A549 (cell line): Measurements from ENCODE around the gene SSH2. TPM values are rescaled to one million over a fixed set of nuclear protein-coding genes. Genes with fewer than 3 reads are reported as not detected.
A peak's percentile ranks its signal among the peaks of the same experiment; 100 is the strongest.
"Not testable (repeated sequence)": the region's sequence is repeated elsewhere in the genome, so short reads cannot be mapped to it uniquely, and the experiment has no call there.

ENCODE experiments used
- ATAC-seq, 2 experiments: fragments of 200-7000 bp in 1 of 2; fragments of >200 bp in 1 of 2; cut with Nextera tagmentation in 1 of 2; cut with Tn5 transposase in 1 of 2; 3 replicates each; pipeline versions ENCODE4 v1.8.0 to v1.9.1; 2018 to 2020; ENCODE audit warnings: mild to moderate bottlenecking in 1 of 2, moderate library complexity in 1 of 2
- CTCF ChIA-PET: fragments of 300-600 bp; sonication (Branson Sonifier 250); formaldehyde crosslinking; extraction: SDS; loops from one replicate; lab custom pipeline; 2021; ENCODE audit warnings: antibody characterized with exemption, inconsistent platforms; lab: Yijun Ruan, JAX
- POLR2A ChIA-PET: fragments of 350-600 bp; formaldehyde crosslinking; extraction: SDS; loops from one replicate; lab custom pipeline; 2021; ENCODE audit warnings: antibody characterized with exemption, inconsistent platforms; lab: Yijun Ruan, JAX
- DNase-seq, 2 experiments: peaks; one replicate each; pipeline versions ENCODE4 v3.0.0 to v3.0.0-alpha.2; 2011 to 2016; ENCODE audit warnings: low read depth in 1 of 2, low spot score in 1 of 2
- FAIRE-seq: peaks from 2 replicates; lab custom pipeline; 2011; peaks lifted over from hg19 to GRCh38; lab: Jason Lieb, UNC
- H3K27ac ChIP-seq, 2 experiments: fragments of >200 bp; sonication (Bioruptor Twin); formaldehyde crosslinking; 3 replicates each; pipeline ENCODE4 v1.5.1; 2016 to 2017
- H3K4me1 ChIP-seq: fragments of >200 bp; sonication (Bioruptor Twin); formaldehyde crosslinking; 3 replicates; pipeline ENCODE4 v1.6.1; 2016
- H3K4me2 ChIP-seq: fragments of >200 bp; sonication (Bioruptor Twin); formaldehyde crosslinking; 3 replicates; pipeline ENCODE4 v1.6.1; 2016
- H3K4me3 ChIP-seq: fragments of >200 bp; sonication (Bioruptor Twin); formaldehyde crosslinking; 3 replicates; pipeline ENCODE4 v1.5.1; 2016
- H3K9me3 ChIP-seq: fragments of >200 bp; sonication (Bioruptor Twin); formaldehyde crosslinking; 3 replicates; pipeline ENCODE4 v1.6.1; 2016
- BHLHE40 ChIP-seq: IDR thresholded peaks from 2 replicates; pipeline ENCODE4 v1.6.1; 2012; ENCODE audit warnings: low read depth, low read length, inconsistent platforms
- E2F6 ChIP-seq: IDR thresholded peaks from 2 replicates; pipeline ENCODE4 v1.6.1; 2012; ENCODE audit warnings: low read depth, borderline replicate concordance
- FOSB ChIP-seq: fragments of 250-450 bp; sonication (Bioruptor Pico); IDR thresholded peaks from 2 replicates; pipeline ENCODE4 v1.5.0; 2020; ENCODE audit warnings: mild to moderate bottlenecking, moderate library complexity
- HES2 ChIP-seq: fragments of >200 bp; sonication (Bioruptor Twin); formaldehyde crosslinking; IDR thresholded peaks from 2 replicates; pipeline ENCODE4 v1.6.1; 2016
- JUNB ChIP-seq: fragments of >200 bp; sonication (Bioruptor Twin); formaldehyde crosslinking; IDR thresholded peaks from 2 replicates; pipeline ENCODE4 v1.6.1; 2016
- KDM5A ChIP-seq: fragments of 200-600 bp; sonication (generic); IDR thresholded peaks from 2 replicates; pipeline ENCODE4 v1.6.1; 2016; ENCODE audit warnings: antibody characterized with exemption, mild to moderate bottlenecking
- MAFK ChIP-seq: fragments of 450-650 bp; IDR thresholded peaks from 2 replicates; pipeline ENCODE4 v1.6.1; 2014; ENCODE audit not compliant: partially characterized antibody
- POLR2AphosphoS2 ChIP-seq: conservative IDR thresholded peaks from 2 replicates; pipeline ENCODE4 v1.6.1; 2012; ENCODE audit warnings: low read length, improper control_type of control experiment, inconsistent platforms
- RAD21 ChIP-seq, 2 experiments: fragments of >200 bp in 1 of 2; sonication (Bioruptor Twin) in 1 of 2; formaldehyde crosslinking in 1 of 2; IDR thresholded peaks in 1 of 2; conservative IDR thresholded peaks in 1 of 2; 2 replicates in 1 of 2; 3 replicates in 1 of 2; pipeline ENCODE4 v1.6.1; 2012 to 2018; ENCODE audit warnings: inconsistent platforms in 1 of 2
- RCOR1 ChIP-seq: fragments of 150-350 bp; IDR thresholded peaks from 2 replicates; pipeline ENCODE4 v1.6.1; 2014; ENCODE audit warnings: antibody characterized with exemption, low read length, low read depth
- REST ChIP-seq: fragments of 200-600 bp; sonication (generic); IDR thresholded peaks from 2 replicates; pipeline ENCODE4 v1.6.1; 2016; ENCODE audit warnings: antibody characterized with exemption, mild to moderate bottlenecking, moderate library complexity
- RFX5 ChIP-seq: fragments of 450-650 bp; IDR thresholded peaks from 2 replicates; pipeline ENCODE4 v1.7.1; 2014; ENCODE audit warnings: antibody characterized with exemption, mild to moderate bottlenecking, moderate library complexity
- RNF2 ChIP-seq: fragments of 200-600 bp; sonication (generic); IDR thresholded peaks from 2 replicates; pipeline ENCODE4 v1.6.1; 2016; ENCODE audit warnings: low read depth, mild to moderate bottlenecking, antibody characterized with exemption, moderate library complexity, borderline replicate concordance
- TP53 ChIP-seq: fragments of 250-450 bp; sonication (Bioruptor Pico); IDR thresholded peaks from 2 replicates; pipeline ENCODE4 v1.5.0; 2021; ENCODE audit warnings: mild to moderate bottlenecking, moderate library complexity
- USF2 ChIP-seq: fragments of 450-650 bp; IDR thresholded peaks from 2 replicates; pipeline ENCODE4 v1.6.1; 2014; ENCODE audit warnings: antibody characterized with exemption
- ZFP36 ChIP-seq: fragments of 450-650 bp; IDR thresholded peaks from 2 replicates; pipeline ENCODE4 v1.6.1; 2014; ENCODE audit warnings: borderline replicate concordance; ENCODE audit not compliant: partially characterized antibody
- ZNF302 ChIP-seq: fragments of 250-450 bp; sonication (Bioruptor Pico); IDR thresholded peaks from 2 replicates; pipeline ENCODE4 v1.9.0; 2021; ENCODE audit warnings: inconsistent platforms, mild to moderate bottlenecking, moderate library complexity
- WGBS: methylation state at CpG from one replicate; pipeline ENCODE4 v1.1.6; 2017; ENCODE audit errors: missing lambda C conversion rate; 5-methylcytosine and 5-hydroxymethylcytosine counted together
- polyA plus RNA-seq, 4 experiments: library from polyadenylated mRNA; depleted of rRNA in 3 of 4; stranded (reverse); fragments of >200 nt; fragmentation: RNase III in 1 of 4; extraction: RNeasy Plus Mini Kit Qiagen cat#74134 plus additional on column Dnase treatment in 1 of 4; gene quantifications; 2 replicates in 3 of 4; 3 replicates in 1 of 4; pipeline ENCODE4 v1.2.3, GENCODE V29; 2011 to 2017

The SSH2 gene
- polyA plus RNA-seq, 2 of the 4 experiments (the other 2 are of a cell fraction): 20.7 to 24.5 TPM

- TF ChIP-seq BHLHE40 (no peak), POLR2AphosphoS2 (no peak), E2F6 (no peak), RAD21 (conservative IDR thresholded peaks at IDR 0.05 in 1 of 2, IDR thresholded peaks at IDR 0.05 in 1 of 2) (no peak), JUNB (no peak), ZFP36 (no peak), RCOR1 (no peak)
- POLR2A ChIA-PET: no interaction called here
- no peak overlapping the region for H3K4me2 ChIP-seq
- CTCF ChIA-PET: interaction anchor here (0.7 to 2.7 kb wide), 7 partner anchors 11 to 555 kb away, joined by 3 to 9 read pairs (median 6); no protein-coding TSS in a partner anchor
- 97% methylated on average over 2 of the region's 2 CpGs for WGBS
- H3K4me1 ChIP-seq: no peaks in the 10 kb centered on the region
- no peak for FAIRE-seq
- no peak overlapping the region for H3K4me3 ChIP-seq
- no peak for DNase-seq
- no peak overlapping the region for H3K27ac ChIP-seq
- ATAC-seq: peak in 1 of 2 experiments; percentile 35; a peak in 2 of 6 replicates
- H3K9me3 ChIP-seq: no peaks in the 10 kb centered on the region
Measured at GRCh38 chr17:29682054-29682453, 248.0 kb downstream of the SSH2 start.

GRCh38 chr17:29677824-29678223 lies 252.2 kb downstream of the SSH2 start:
- ATAC-seq (no peak), DNase-seq (no peak), FAIRE-seq (no peak)
- Histone ChIP-seq H3K4me1 (0 out of 3 replicates have a peak, but pooled peaks cover under 1% of the 10 kb centered on the region), H3K9me3 (no peaks in the 10 kb centered on the region), H3K4me3 (no peak overlapping the region), H3K4me2 (no peak overlapping the region), H3K27ac (no peak overlapping the region)
- 48% methylated on average over 1 of the region's 1 CpG for WGBS
- POLR2A ChIA-PET: no interaction called here
- CTCF ChIA-PET: interaction anchor here (0.6 to 1.5 kb wide), 2 partner anchors 11 to 306 kb away, joined by 3 to 6 read pairs; no protein-coding TSS in a partner anchor
- peak; percentile 16 for TF ChIP-seq MAFK
- TF ChIP-seq RCOR1: no peak

- Histone ChIP-seq H3K4me3 (no peak overlapping the region), H3K4me1 (0 out of 3 replicates have a peak, but pooled peaks cover 3% of the 10 kb centered on the region), H3K9me3 (no peaks in the 10 kb centered on the region), H3K27ac (no peak overlapping the region), H3K4me2 (no peak overlapping the region)
- WGBS: 89% methylated on average over 3 of the region's 3 CpGs
- DNase-seq (no peak), FAIRE-seq (no peak), ATAC-seq (no peak)
- CTCF ChIA-PET: interaction anchor here (0.6 to 2.5 kb wide), 6 partner anchors 12 to 428 kb away, joined by 3 to 9 read pairs (median 4); no protein-coding TSS in a partner anchor
- no peak for TF ChIP-seq ZNF302 (CRISPR knock-in tag)
- no peak for TF ChIP-seq KDM5A
- TF ChIP-seq USF2: no peak
- TF ChIP-seq REST: no peak
- no peak for TF ChIP-seq FOSB (CRISPR knock-in tag)
- TF ChIP-seq RCOR1: no peak
- TF ChIP-seq RFX5: no peak
- no peak for TF ChIP-seq MAFK
- TF ChIP-seq RNF2: no peak
- TF ChIP-seq TP53: no peak
- no peak for TF ChIP-seq HES2
- POLR2A ChIA-PET: no interaction called here
Measured at GRCh38 chr17:29677221-29677791, 252.7 kb downstream of the SSH2 start.

- DNase-seq, H3K27ac ChIP-seq, FAIRE-seq, H3K4me1 ChIP-seq, H3K4me2 ChIP-seq, ATAC-seq, H3K4me3 ChIP-seq, H3K9me3 ChIP-seq, POLR2A ChIA-PET: not testable (repeated sequence)
- 92% methylated on average over 8 of the region's 8 CpGs for WGBS
- CTCF ChIA-PET: interaction anchor here (1.0 to 2.5 kb wide), 5 partner anchors 8 to 429 kb away, joined by 3 to 9 read pairs (median 6); no protein-coding TSS in a partner anchor
Measured at GRCh38 chr17:29675961-29676360, 254.1 kb downstream of the SSH2 start.
